OCI-LY3 (cell line): ENCODE data around the gene MYRF.

Experiments
- H2AFZ ChIP-seq: fragments of 200-600, 300-600 bp; shearing (Covaris generic); 2 replicates; pipeline ENCODE4 v1.6.0; 2014; ENCODE audit warnings: antibody characterized with exemption, low read depth, low read length
- H3K27ac ChIP-seq: fragments of 200-600, 300-600 bp; sonication (generic); 2 replicates; pipeline ENCODE4 v1.5.1; 2014; ENCODE audit warnings: mild to moderate bottlenecking, low read length, moderate library complexity, mixed read lengths
- H3K27me3 ChIP-seq: fragments of 200-600, 300-600 bp; sonication (generic); 2 replicates; pipeline ENCODE4 v1.6.1; 2014; ENCODE audit warnings: low read depth, low read length, mixed read lengths
- H3K36me3 ChIP-seq: fragments of 200-600, 300-600 bp; sonication (generic); replicated peaks from 2 replicates; pipeline ENCODE3; 2014; ENCODE audit warnings: low read depth, low read length, mixed read lengths
- H3K4me1 ChIP-seq: fragments of 300-600, 200-600 bp; sonication (generic); 2 replicates; pipeline ENCODE4 v1.6.1; 2014; ENCODE audit warnings: low read length, mixed read lengths
- H3K4me2 ChIP-seq: fragments of 200-600, 300-600 bp; sonication (generic); 2 replicates; pipeline ENCODE4 v1.6.1; 2014; ENCODE audit warnings: low read length, mixed read lengths
- H3K4me3 ChIP-seq: fragments of 300-600, 200-600 bp; sonication (generic); 2 replicates; pipeline ENCODE4 v1.5.1; 2014; ENCODE audit warnings: antibody characterized with exemption, mild to moderate bottlenecking, low read length, moderate library complexity
- H3K79me2 ChIP-seq: fragments of 300-600, 200-600 bp; shearing (Covaris generic); 2 replicates; pipeline ENCODE4 v1.6.1; 2014; ENCODE audit warnings: mild to moderate bottlenecking, low read length, mixed read lengths
- H3K9ac ChIP-seq: fragments of 300-600, 200-600 bp; shearing (Covaris generic); 2 replicates; pipeline ENCODE4 v1.6.0; 2014; ENCODE audit warnings: mild to moderate bottlenecking, low read length, moderate library complexity
- H3K9me3 ChIP-seq: fragments of 200-600, 300-600 bp; shearing (Covaris generic); 2 replicates; pipeline ENCODE4 v1.6.1; 2014; ENCODE audit warnings: low read length, mixed read lengths; ENCODE audit not compliant: insufficient read depth
- H4K20me1 ChIP-seq: fragments of 200-600, 300-600 bp; sonication (generic); 2 replicates; pipeline ENCODE4 v1.6.1; 2016; ENCODE audit warnings: low read length, mixed read lengths; ENCODE audit not compliant: insufficient read depth
- EZH2phosphoT487 ChIP-seq: fragments of 200-600 bp; shearing (Covaris generic); IDR thresholded peaks from 2 replicates; pipeline ENCODE4 v1.6.1; 2018; ENCODE audit warnings: antibody characterized with exemption, mixed run types, low read depth
- TF ChIP-seq, protein P1 (sequence below): fragments of 200-600, 300-600 bp; sonication (generic); IDR thresholded peaks from 2 replicates; pipeline ENCODE4 v1.5.1; 2014; ENCODE audit warnings: antibody characterized with exemption, low read length, low read depth

MYRF gene

GRCh38 chr11:61754534-61755482, 2.4 kb downstream of the MYRF start:
- H4K20me1 ChIP-seq: no peaks in the 10 kb centered on the region
- no peak overlapping the region for H3K4me2 ChIP-seq
- no peaks in the 10 kb centered on the region for H3K9me3 ChIP-seq
- H3K4me1 ChIP-seq: no peaks in the 10 kb centered on the region
- no peaks in the 10 kb centered on the region for H3K36me3 ChIP-seq
- no peak overlapping the region for H2AFZ ChIP-seq
- H3K27me3 ChIP-seq: no peaks in the 10 kb centered on the region; the same call in 1 of the 2 replicates
- no peak overlapping the region for H3K4me3 ChIP-seq
- TF ChIP-seq, protein P1, sequence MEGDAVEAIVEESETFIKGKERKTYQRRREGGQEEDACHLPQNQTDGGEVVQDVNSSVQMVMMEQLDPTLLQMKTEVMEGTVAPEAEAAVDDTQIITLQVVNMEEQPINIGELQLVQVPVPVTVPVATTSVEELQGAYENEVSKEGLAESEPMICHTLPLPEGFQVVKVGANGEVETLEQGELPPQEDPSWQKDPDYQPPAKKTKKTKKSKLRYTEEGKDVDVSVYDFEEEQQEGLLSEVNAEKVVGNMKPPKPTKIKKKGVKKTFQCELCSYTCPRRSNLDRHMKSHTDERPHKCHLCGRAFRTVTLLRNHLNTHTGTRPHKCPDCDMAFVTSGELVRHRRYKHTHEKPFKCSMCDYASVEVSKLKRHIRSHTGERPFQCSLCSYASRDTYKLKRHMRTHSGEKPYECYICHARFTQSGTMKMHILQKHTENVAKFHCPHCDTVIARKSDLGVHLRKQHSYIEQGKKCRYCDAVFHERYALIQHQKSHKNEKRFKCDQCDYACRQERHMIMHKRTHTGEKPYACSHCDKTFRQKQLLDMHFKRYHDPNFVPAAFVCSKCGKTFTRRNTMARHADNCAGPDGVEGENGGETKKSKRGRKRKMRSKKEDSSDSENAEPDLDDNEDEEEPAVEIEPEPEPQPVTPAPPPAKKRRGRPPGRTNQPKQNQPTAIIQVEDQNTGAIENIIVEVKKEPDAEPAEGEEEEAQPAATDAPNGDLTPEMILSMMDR: no peak
- TF ChIP-seq EZH2phosphoT487: no peak
- H3K27ac ChIP-seq: no peak overlapping the region
- no peaks in the 10 kb centered on the region for H3K79me2 ChIP-seq
- H3K9ac ChIP-seq: no peak overlapping the region

DNA sequence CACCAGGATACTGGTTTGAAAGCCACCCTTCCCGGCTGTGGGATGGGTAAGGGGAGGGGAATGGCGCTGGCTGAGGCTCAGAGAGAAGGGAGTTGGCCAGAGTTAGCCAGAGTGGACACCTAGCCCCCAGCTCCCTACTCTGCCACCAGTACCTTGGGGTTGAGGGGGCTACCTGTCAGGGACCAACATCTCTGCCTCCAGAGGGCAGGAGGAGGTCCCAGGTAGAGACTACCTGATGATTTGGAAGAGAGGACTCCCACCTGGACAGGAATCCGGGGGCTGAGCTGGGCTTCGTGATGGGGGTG, 3.7 kb downstream of the MYRF start:
- Histone ChIP-seq H3K36me3 (no peaks in the 10 kb centered on the region), H3K27ac (no peak overlapping the region), H3K9ac (no peak overlapping the region), H4K20me1 (no peaks in the 10 kb centered on the region), H3K79me2 (no peaks in the 10 kb centered on the region), H3K27me3 (no peaks in the 10 kb centered on the region), H3K4me2 (no peak overlapping the region), H2AFZ (no peak overlapping the region), H3K4me3 (no peak overlapping the region), H3K4me1 (no peaks in the 10 kb centered on the region), H3K9me3 (no peaks in the 10 kb centered on the region)
- no peak for TF ChIP-seq EZH2phosphoT487
- TF ChIP-seq, protein P1: no peak

DNA sequence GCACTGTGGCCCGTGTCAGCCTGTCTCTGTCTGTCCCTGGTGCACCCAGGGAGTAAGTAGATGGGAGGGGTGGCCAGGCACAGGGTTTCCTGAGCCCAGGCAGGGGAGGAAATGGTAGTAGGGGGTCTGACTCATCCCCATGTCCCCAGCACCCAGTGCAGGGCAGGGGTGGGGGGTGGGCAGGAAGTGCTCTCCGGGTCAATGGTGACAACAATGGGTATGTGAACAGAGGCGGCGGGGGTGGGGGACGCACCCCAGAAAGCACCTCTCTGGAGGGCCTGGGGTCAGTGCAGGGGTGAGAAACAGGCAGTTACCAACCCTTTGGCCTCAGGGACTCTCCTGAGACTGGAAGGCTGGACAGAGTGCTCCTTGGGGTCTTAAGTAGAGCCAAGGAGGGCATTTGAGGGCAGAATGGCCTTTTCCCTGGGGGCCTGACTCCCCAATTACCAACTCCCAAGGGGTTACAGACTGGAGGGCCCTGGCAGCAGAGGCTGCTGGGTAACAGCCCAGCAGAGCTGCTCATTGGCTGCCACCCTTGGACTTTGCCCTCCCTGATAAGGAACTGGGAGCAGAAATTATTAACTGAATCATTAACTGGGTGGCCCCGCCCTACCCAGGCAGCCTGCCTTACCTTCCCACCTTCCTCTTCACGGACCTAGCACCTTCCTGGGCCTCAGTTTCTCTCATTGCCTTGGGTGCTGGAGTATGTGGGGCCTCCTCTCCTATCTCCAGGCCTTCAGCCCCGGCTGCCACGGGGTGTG, 4.2 kb downstream of the MYRF start:
- no peak for TF ChIP-seq EZH2phosphoT487
- TF ChIP-seq, protein P1: no peak
- H3K27me3 ChIP-seq: no peaks in the 10 kb centered on the region
- no peaks in the 10 kb centered on the region for H3K4me1 ChIP-seq
- no peaks in the 10 kb centered on the region for H3K79me2 ChIP-seq
- H3K4me3 ChIP-seq: no peak overlapping the region
- H4K20me1 ChIP-seq: no peaks in the 10 kb centered on the region
- H3K27ac ChIP-seq: no peak overlapping the region
- H3K36me3 ChIP-seq: no peaks in the 10 kb centered on the region
- H3K9ac ChIP-seq: no peak overlapping the region
- no peaks in the 10 kb centered on the region for H3K9me3 ChIP-seq
- H3K4me2 ChIP-seq: no peak overlapping the region
- no peak overlapping the region for H2AFZ ChIP-seq

- H3K79me2 ChIP-seq: no peaks in the 10 kb centered on the region
- no peaks in the 10 kb centered on the region for H3K27me3 ChIP-seq
- TF ChIP-seq, protein P1: no peak
- TF ChIP-seq EZH2phosphoT487: no peak
- H4K20me1 ChIP-seq: no peaks in the 10 kb centered on the region
- H3K27ac ChIP-seq: no peak overlapping the region
- no peaks in the 10 kb centered on the region for H3K4me1 ChIP-seq
- no peak overlapping the region for H3K4me2 ChIP-seq
- H3K9ac ChIP-seq: no peak overlapping the region
- H3K4me3 ChIP-seq: no peak overlapping the region
- no peaks in the 10 kb centered on the region for H3K9me3 ChIP-seq
- no peaks in the 10 kb centered on the region for H3K36me3 ChIP-seq
- H2AFZ ChIP-seq: no peak overlapping the region
Observed at GRCh38 chr11:61757213-61757862, 4.9 kb downstream of the MYRF start.
